GM12878 (cell line): Measurements from ENCODE around the gene METTL4. TPM values are rescaled to one million over a fixed set of nuclear protein-coding genes. Genes with fewer than 3 reads are reported as not detected.

ENCODE experiments used
- ATAC-seq: fragments of 200-7000 bp; cut with Tn5 transposase; 3 replicates; pipeline ENCODE4 v1.9.1; 2020; ENCODE audit warnings: mild to moderate bottlenecking, moderate library complexity
- BruUV-seq: library from RNA; stranded (reverse); fragments of 400-500 nt; replicated peaks from 2 replicates; lab custom pipeline; 2021; lab: Mats Ljungman, UMichigan
- CTCF ChIA-PET: fragments of 300-600 bp; sonication (Branson Sonifier 250); formaldehyde crosslinking; extraction: SDS; loops from one replicate; lab custom pipeline; 2021; ENCODE audit warnings: inconsistent platforms; lab: Yijun Ruan, JAX
- POLR2A ChIA-PET: fragments of 350-600 bp; formaldehyde crosslinking; extraction: SDS; loops from one replicate; lab custom pipeline; 2021; ENCODE audit warnings: inconsistent platforms; lab: Charles Lee
- RAD21 ChIA-PET: fragments of 300-600 bp; sonication (Branson Sonifier 250); formaldehyde crosslinking; loops from one replicate; lab custom pipeline; 2023; ENCODE audit warnings: antibody characterized with exemption; ENCODE audit not compliant: unreplicated experiment; lab: Charles Lee
- SMC1A ChIA-PET: fragments of 300-600 bp; sonication (Branson Sonifier 250); formaldehyde crosslinking; loops from one replicate; lab custom pipeline; 2023; ENCODE audit not compliant: unreplicated experiment, uncharacterized antibody; lab: Charles Lee
- DNase-seq: peaks from one replicate; pipeline ENCODE4 v3.0.0-alpha.2; 2011; ENCODE audit warnings: low read depth, low spot score
- FAIRE-seq: peaks from 3 replicates; lab custom pipeline; 2011; peaks lifted over from hg19 to GRCh38; lab: Jason Lieb, UNC
- H2AFZ ChIP-seq: 2 replicates; pipeline ENCODE4 v1.6.0; 2011; ENCODE audit warnings: low read depth, low read length, control low read depth; ENCODE audit not compliant: control insufficient read depth
- H3K27ac ChIP-seq: 2 replicates; pipeline ENCODE4 v1.5.1; 2011; ENCODE audit warnings: control low read depth; ENCODE audit not compliant: control insufficient read depth, insufficient read depth
- H3K27me3 ChIP-seq, 2 experiments: replicated peaks in 1 of 2; 2 replicates each; pipeline versions ENCODE4 v1.6.0 to v1.6.1; 2011; ENCODE audit warnings: low read length in 1 of 2; ENCODE audit not compliant: control insufficient read depth in 2 of 2, insufficient read depth in 2 of 2
- H3K36me3 ChIP-seq, 2 experiments: 2 replicates each; pipeline ENCODE4 v1.5.1; 2011; ENCODE audit warnings: low read length in 1 of 2; ENCODE audit not compliant: control insufficient read depth in 2 of 2, insufficient read depth in 2 of 2
- H3K4me1 ChIP-seq: 2 replicates; pipeline ENCODE4 v1.6.1; 2011; ENCODE audit warnings: mild to moderate bottlenecking, low read length, moderate library complexity, mixed read lengths; ENCODE audit not compliant: control insufficient read depth, insufficient read depth
- H3K4me2 ChIP-seq: 2 replicates; pipeline ENCODE4 v1.6.0; 2011; ENCODE audit warnings: control low read depth; ENCODE audit not compliant: control insufficient read depth, insufficient read depth
- H3K4me3 ChIP-seq: fragments of 200-600 bp; sonication (generic); 2 replicates; pipeline ENCODE4 v1.5.1; 2016
- H3K79me2 ChIP-seq: 2 replicates; pipeline ENCODE4 v1.6.0; 2011; ENCODE audit warnings: low read length; ENCODE audit not compliant: control insufficient read depth, insufficient read depth
- H3K9ac ChIP-seq: 2 replicates; pipeline ENCODE4 v1.8.0; 2011; ENCODE audit warnings: low read length, control low read depth, mixed read lengths; ENCODE audit not compliant: control insufficient read depth, insufficient read depth
- H3K9me3 ChIP-seq: replicated peaks from 3 replicates; pipeline ENCODE4 v1.5.1; 2011; ENCODE audit warnings: mild to moderate bottlenecking, low read length; ENCODE audit not compliant: control insufficient read depth, insufficient read depth
- H4K20me1 ChIP-seq: 2 replicates; pipeline ENCODE4 v1.6.0; 2011; ENCODE audit not compliant: control insufficient read depth, insufficient read depth
- HDAC2 ChIP-seq: fragments of 200-600 bp; sonication (generic); IDR thresholded peaks from 2 replicates; pipeline ENCODE4 v1.6.1; 2017
- MTA2 ChIP-seq: fragments of 450-650 bp; IDR thresholded peaks from 2 replicates; pipeline ENCODE4 v1.6.1; 2016; ENCODE audit warnings: low read depth, mild to moderate bottlenecking, moderate library complexity
- NR2F1 ChIP-seq: fragments of 450-650 bp; conservative IDR thresholded peaks from 2 replicates; pipeline ENCODE4 v1.6.1; 2017; ENCODE audit warnings: mild to moderate bottlenecking
- POU2F2 ChIP-seq: IDR thresholded peaks from 3 replicates; pipeline ENCODE4 v1.6.1; 2011; ENCODE audit warnings: low read depth, mild to moderate bottlenecking, low read length, borderline replicate concordance
- RCOR1 ChIP-seq: conservative IDR thresholded peaks from 2 replicates; pipeline ENCODE4 v1.6.1; 2012; ENCODE audit warnings: low read depth, low read length, improper control_type of control experiment
- REST ChIP-seq: IDR thresholded peaks from 2 replicates; pipeline ENCODE4 v1.6.1; 2012; ENCODE audit warnings: mild to moderate bottlenecking, low read depth, low read length
- SMARCA5 ChIP-seq: fragments of 450-650 bp; IDR thresholded peaks from 2 replicates; pipeline ENCODE4 v1.6.1; 2017; ENCODE audit warnings: mild to moderate bottlenecking
- STAT1 ChIP-seq: fragments of 450-650 bp; conservative IDR thresholded peaks from 2 replicates; pipeline ENCODE4 v1.6.1; 2014; ENCODE audit warnings: antibody characterized with exemption, mild to moderate bottlenecking
- TARDBP ChIP-seq: IDR thresholded peaks from 2 replicates; pipeline ENCODE4 v1.6.1; 2016; ENCODE audit warnings: borderline replicate concordance
- ZNF207 ChIP-seq: fragments of 450-650 bp; IDR thresholded peaks from 2 replicates; pipeline ENCODE4 v1.6.1; 2014; ENCODE audit warnings: antibody characterized with exemption, mild to moderate bottlenecking, borderline replicate concordance
- WGBS: methylation state at CpG from one replicate; pipeline ENCODE4 v1.1.6; 2016; ENCODE audit warnings: low lambda C conversion rate; ENCODE audit not compliant: insufficient replicate concordance, insufficient coverage; ENCODE audit errors: missing lambda C conversion rate; 5-methylcytosine and 5-hydroxymethylcytosine counted together
- in situ Hi-C: fragments of 300-500 bp; cut with MboI; formaldehyde crosslinking; loops from 9 replicates; pipeline ENCODE4 v1.14.3; 2018; ENCODE audit warnings: mixed read lengths
- intact Hi-C: fragments of 100-400 bp; cut with micrococcal nuclease; formaldehyde crosslinking; loops from one replicate; pipeline ENCODE4 v1.14.2; 2022; ENCODE audit not compliant: unreplicated experiment
- polyA plus RNA-seq, 11 experiments: library from polyadenylated mRNA; depleted of rRNA in 4 of 11; unstranded in 6 of 11; stranded (reverse) in 5 of 11; fragments of >200 nt; fragmentation: Nextera tagmentation in 4 of 11; fragmentation: Illumina TruSeq in 1 of 11; extraction: Ambion mirVana in 4 of 11; extraction: Trizol in 1 of 11; gene quantifications; 1 replicate in 1 of 11; 2 replicates in 10 of 11; pipeline versions ENCODE4 v1.2.1 to v1.2.3, GENCODE V29; 2011 to 2016; ENCODE audit warnings: inconsistent platforms in 2 of 11, missing spikeins in 2 of 11, low read depth in 1 of 11
- total RNA-seq, 4 experiments: library from RNA; depleted of rRNA in 3 of 4; stranded (reverse); fragments of >200 nt in 3 of 4; fragmentation: Illumina TruSeq in 1 of 4; extraction: Trizol in 1 of 4; gene quantifications; 2 replicates each; pipeline versions ENCODE4 v1.2.1 to v1.2.3, GENCODE V29; 2013 to 2021

METTL4 gene
- total and polyA plus RNA-seq, 10 of the 15 experiments (the other 5 are each of a cell fraction or from before 2014, with no cell fraction given), result 4.9 to 15.2 (median 12.3) TPM

GRCh38 chr18:2537296-2537695 lies 34.0 kb downstream of the METTL4 start:
- H3K79me2 ChIP-seq, result no peaks in the 10 kb centered on the region
- ChIA-PET SMC1A (interaction anchor here (0.7 to 2.9 kb wide), 6 partner anchors 8 to 433 kb away, joined by 4 to 10 read pairs (median 6); no protein-coding TSS in a partner anchor), RAD21 (interaction anchor here (1.1 kb wide), 1 partner anchor 9 kb away, joined by 3 read pairs; no protein-coding TSS in a partner anchor), CTCF (interaction anchor here (0.7 to 2.3 kb wide), 5 partner anchors 10 to 433 kb away, joined by 3 to 14 read pairs (median 4); no protein-coding TSS in a partner anchor), POLR2A (no interaction called here)
- no peak for FAIRE-seq
- intact Hi-C loops, result no loop called here
- H3K9ac ChIP-seq, result no peak overlapping the region
- no peaks in the 10 kb centered on the region for H3K27me3 ChIP-seq
- H3K36me3 ChIP-seq, result peaks cover 0 to 2% of the 10 kb centered on the region in 2 experiments; a peak in 2 of 4 replicates
- TF ChIP-seq MTA2 (no peak), REST (no peak), TARDBP (no peak), ZNF207 (no peak), POU2F2 (no peak), HDAC2 (no peak), STAT1 (no peak), RCOR1 (no peak), NR2F1 (no peak), SMARCA5 (no peak)
- WGBS, result 63% methylated on average over 3 of the region's 3 CpGs
- in situ Hi-C loops, result no loop called here
- H3K4me3 ChIP-seq, result no peak overlapping the region
- no peaks in the 10 kb centered on the region for H4K20me1 ChIP-seq
- DNase-seq, result no peak
- H3K27ac ChIP-seq, result no peak overlapping the region
- no peaks in the 10 kb centered on the region for H3K4me1 ChIP-seq
- ATAC-seq, result no peak
- BruUV-seq, result no TSS peak
- H3K4me2 ChIP-seq, result no peak overlapping the region
- no peaks in the 10 kb centered on the region for H3K9me3 ChIP-seq
- no peak overlapping the region for H2AFZ ChIP-seq
